ENCODE data around the gene EIF2B5. TPM values are rescaled to one million over a fixed set of nuclear protein-coding genes. Genes with fewer than 3 reads are reported as not detected.
A peak's percentile ranks its signal among the peaks of the same experiment; 100 is the strongest.

The EIF2B5 gene
- total and polyA plus RNA-seq, 2 of the 13 experiments (the other 11 are each of a cell fraction or from before 2014, with no cell fraction given): 38.4 to 60.2 TPM

DNA sequence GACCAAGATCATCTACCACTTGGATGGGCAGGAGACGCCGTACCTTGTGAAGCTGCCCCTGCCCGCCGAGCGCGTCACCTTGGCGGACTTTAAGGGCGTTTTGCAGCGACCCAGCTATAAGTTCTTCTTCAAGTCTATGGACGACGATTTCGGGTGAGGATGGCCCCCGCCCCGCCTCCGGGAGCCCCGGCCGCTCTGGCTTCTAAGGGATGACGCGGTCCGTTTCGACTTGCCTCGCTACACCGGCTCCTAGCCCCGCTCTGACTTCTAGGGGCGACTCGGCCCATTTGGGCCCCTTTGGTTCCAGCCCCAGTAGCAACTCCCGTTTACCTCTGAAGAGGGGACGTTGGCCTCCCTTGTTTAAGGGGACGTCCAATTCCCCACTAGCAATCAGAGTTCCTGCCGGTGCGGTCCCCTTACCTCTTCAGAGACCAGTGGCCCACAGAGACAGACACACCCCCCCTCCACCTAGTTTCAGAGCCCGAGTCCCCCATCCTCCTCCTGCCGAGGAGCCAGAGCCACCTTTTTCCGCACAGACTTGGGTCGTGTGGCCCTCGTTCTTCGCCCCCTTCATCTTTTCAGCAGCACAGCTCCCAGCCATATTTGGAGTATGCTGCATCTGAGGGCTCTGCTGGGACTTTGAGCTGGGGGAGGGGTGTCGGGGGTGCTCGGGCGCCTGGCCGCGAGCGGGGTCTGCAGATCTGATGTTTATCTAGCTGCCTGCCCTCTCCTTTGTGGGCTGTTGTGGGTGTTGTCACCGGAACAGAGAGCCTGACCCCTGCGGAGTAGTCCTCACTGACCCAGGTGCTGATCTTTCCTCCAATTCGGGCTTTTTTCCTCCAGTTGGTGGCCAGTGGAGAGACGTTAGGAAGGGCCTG lies 20.7 kb downstream of the EIF2B5 start (continued):
- TF ChIP-seq ZXDC (CRISPR knock-in tag; IDR thresholded peaks at IDR 0.05) (peak; percentile 79; the same call in 1 of the 2 replicates), NFYB (CRISPR knock-in tag; IDR thresholded peaks at IDR 0.05) (peak; percentile 5; the same call in 1 of the 2 replicates), ZNF678 (CRISPR knock-in tag; IDR thresholded peaks at IDR 0.05) (0 out of 2 replicates have a peak, but pooled peaks have one; percentile 63), FOXA1 (IDR thresholded peaks at IDR 0.05) (no peak), FOXA1 (CRISPR knock-in tag; IDR thresholded peaks at IDR 0.05) (0 out of 2 replicates have a peak, but pooled peaks have one; percentile 2), SRSF1 (optimal IDR thresholded peaks at IDR 0.05; ENCODE audit: low read depth, low read length) (peak; percentile 47), ZBTB20 (CRISPR knock-in tag; IDR thresholded peaks at IDR 0.05; ENCODE audit: borderline replicate concordance, low read depth) (no peak), NFIB (CRISPR knock-in tag; IDR thresholded peaks at IDR 0.05; ENCODE audit: borderline replicate concordance) (no peak), SKIL (CRISPR knock-in tag; IDR thresholded peaks at IDR 0.05; ENCODE audit: borderline replicate concordance) (peak; percentile 47; the same call in 1 of the 2 replicates), GATAD2A (CRISPR knock-in tag; IDR thresholded peaks at IDR 0.05) (0 out of 2 replicates have a peak, but pooled peaks have one; percentile 28), MAZ (IDR thresholded peaks at IDR 0.05; ENCODE audit: borderline replicate concordance, low read depth, low read length) (peak; percentile 10; the same call in 1 of the 2 replicates), MAZ (CRISPR knock-in tag; IDR thresholded peaks at IDR 0.05; ENCODE audit: low read depth) (no peak; the same call in 1 of the 2 replicates), TBX2 (CRISPR knock-in tag; IDR thresholded peaks at IDR 0.05; ENCODE audit: borderline replicate concordance) (peak; percentile 14; the same call in 1 of the 2 replicates), GATAD1 (CRISPR knock-in tag; IDR thresholded peaks at IDR 0.05) (0 out of 2 replicates have a peak, but pooled peaks have one; percentile 18), PPARG (CRISPR knock-in tag; conservative IDR thresholded peaks at IDR 0.05) (peak; percentile 68; the same call in 1 of the 2 replicates), NCOA1 (CRISPR knock-in tag; IDR thresholded peaks at IDR 0.05) (0 out of 2 replicates have a peak, but pooled peaks have one; percentile 2)
